HG03159 (cell line): ENCODE measurements around the gene GATA5.
"Not testable (repeated sequence)": the region's sequence is repeated elsewhere in the genome, so short reads cannot be mapped to it uniquely, and the experiment has no call there.

ENCODE experiments used
- ATAC-seq: cut with Tn5 transposase; IDR thresholded peaks from one replicate; pipeline ENCODE4 v1.9.1; 2021; ENCODE audit warnings: mild to moderate bottlenecking, moderate library complexity; ENCODE audit not compliant: unreplicated experiment

The GATA5 gene

DNA sequence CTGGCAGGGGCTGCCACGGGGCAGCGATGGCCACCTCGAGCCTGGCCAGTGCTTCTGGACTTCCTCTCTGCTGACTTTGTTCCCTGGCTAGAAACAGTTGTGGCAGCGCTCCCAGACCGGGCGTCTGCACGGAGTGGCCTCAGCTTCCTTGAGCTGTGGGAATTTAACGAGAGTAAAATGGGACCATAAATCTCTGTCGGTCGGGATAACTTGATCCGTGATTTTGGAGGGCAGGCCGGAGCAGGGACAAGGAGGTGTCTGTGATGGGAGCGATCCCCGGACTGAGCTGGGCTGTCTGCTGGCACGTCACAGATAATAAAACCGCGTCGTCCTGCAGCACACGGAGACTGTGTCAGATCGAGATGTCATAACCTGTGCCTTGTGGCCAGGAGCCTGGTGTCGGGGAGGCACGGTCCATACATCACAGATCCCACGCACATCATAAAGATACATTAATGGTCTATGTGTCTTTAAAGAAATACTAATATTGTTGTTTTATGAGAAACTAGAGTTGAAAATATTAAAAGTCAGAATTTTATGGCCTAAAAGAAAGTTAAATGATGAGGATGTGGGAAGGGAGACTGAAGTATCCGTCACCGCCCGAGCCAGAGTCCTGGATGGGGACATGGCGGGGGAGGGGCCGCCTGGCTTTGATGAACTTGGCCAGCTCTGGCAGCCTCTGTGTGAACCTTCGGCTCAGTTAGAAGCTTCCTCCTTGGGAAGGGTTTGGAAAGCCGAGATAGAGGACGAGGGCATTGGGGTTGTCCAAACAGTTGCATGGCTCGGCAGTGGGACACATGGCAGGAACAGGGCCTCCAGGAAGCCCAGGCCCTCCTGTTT, 41.9 kb downstream of the GATA5 start:
- no peak for ATAC-seq

GRCh38 chr20:62430866-62431447, 44.8 kb downstream of the GATA5 start:
- ATAC-seq = no peak

GRCh38 chr20:62430311-62430853, 45.4 kb downstream of the GATA5 start:
- ATAC-seq = no peak

- ATAC-seq = no peak
Observed at GRCh38 chr20:62429455-62430310, 46.1 kb downstream of the GATA5 start.

DNA sequence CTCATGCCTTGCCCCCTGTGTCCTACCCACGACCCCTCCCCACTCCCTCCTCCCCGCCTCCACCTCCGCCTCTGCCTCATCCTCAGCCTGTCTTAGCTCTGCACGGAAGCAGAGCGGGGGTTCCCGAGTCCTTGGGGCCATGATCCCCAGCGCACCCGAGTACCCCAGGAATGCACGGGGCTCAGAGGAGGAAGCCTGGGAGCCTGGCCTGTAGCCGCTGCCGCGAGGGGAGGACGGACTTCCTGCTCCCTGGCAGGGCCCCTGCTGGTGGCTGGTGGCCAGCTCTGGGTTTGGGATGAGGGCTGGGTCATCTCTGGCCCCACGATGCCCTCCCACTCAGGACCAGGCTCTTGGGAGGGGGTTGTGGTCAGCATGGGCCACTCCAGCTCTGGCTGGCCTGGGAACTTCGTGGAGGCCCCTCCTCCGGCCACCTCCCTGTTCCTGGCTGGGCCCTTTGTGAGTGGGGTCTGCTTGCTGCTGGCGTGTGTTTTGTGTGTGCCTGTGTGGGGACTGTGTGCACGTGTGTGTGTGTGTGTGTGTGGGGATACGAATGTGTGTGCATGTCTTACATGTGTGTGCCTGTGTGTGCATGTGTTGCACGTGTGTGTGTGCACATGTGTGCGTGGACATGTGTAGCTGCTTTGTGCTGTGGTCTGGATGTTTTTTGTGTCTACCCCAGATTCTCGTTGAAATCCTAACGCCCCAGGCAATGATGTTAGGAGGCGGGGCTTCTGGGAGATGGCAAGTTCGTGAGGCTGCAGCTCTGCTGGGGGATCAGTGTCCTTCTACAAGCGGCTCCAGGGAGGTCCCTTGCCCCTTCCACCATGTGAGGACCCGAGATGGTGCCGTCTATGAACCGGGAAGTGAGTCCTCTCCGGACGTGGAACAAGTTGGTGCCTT, 47.1 kb downstream of the GATA5 start:
- ATAC-seq = no peak

GRCh38 chr20:62428002-62428372, 47.8 kb downstream of the GATA5 start:
- ATAC-seq = no peak

GRCh38 chr20:62427172-62428001, 48.4 kb downstream of the GATA5 start, which contains the start of gene RBBP8NL:
TSS of gene RBBP8NL (minus strand) at chr20:62427539. CDS start at chr20:62419647, 7,892 bp downstream.
- no peak for ATAC-seq

GRCh38 chr20:62426699-62427131, 49.1 kb downstream of the GATA5 start:
- ATAC-seq = no peak

DNA sequence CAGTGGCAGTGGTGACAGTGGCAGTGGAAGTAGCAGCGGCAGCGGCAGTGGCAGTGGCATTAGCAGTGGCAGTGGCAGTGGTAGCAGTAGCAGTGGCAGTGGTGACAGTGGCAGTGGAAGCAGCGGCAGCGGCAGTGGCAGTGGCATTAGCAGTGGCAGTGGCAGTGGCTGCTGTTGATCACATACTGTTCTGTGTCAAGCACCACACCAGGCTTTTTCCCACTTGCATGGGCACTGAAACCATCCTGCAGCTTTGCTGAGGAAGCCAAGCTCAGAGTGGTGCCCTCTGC, 49.8 kb downstream of the GATA5 start:
- not testable (repeated sequence) for ATAC-seq

- no peak for ATAC-seq
Observed at GRCh38 chr20:62425281-62426058, 50.3 kb downstream of the GATA5 start.

DNA sequence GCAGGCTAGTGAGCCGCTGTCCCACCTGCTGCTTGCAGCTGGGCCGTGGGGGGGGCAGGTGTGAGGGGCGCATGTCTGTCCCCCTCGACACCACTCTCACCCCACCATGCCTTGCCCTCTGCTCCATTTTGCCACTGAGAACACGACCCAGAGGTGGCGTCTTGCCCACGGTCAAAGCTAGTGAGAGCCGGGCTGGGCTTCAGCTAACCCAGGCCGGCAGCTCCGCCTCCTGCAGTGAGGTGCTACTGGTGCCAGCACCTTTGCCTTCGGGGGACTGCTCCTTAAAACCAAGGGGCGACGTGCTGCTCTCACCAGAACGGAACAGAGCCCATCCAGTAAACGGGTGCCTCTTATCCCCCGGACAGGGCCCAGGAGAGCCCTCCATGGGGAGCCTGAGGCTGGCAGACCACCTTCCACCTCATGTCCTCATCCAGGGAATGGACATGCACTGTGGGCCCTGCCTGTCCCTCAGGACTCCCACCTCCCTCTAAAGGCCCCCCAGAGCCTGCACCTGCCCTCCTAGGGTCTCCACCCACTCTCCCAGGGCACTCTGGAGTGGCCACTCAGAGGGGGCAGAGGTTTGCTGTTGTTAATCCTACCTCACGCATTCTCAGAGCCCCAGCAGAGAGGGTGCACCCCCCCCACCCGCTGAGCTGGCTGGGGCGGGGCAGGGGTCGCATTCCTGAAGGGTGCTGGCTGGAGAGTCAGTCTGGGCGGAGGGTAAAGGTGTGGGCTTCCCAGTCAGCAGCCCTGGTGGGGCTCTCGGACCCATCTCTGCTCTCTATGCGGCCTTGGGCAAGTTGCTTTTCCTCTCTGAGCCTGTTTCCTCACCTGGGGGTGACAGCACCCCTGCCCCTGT, 51.3 kb downstream of the GATA5 start:
- no peak for ATAC-seq

DNA sequence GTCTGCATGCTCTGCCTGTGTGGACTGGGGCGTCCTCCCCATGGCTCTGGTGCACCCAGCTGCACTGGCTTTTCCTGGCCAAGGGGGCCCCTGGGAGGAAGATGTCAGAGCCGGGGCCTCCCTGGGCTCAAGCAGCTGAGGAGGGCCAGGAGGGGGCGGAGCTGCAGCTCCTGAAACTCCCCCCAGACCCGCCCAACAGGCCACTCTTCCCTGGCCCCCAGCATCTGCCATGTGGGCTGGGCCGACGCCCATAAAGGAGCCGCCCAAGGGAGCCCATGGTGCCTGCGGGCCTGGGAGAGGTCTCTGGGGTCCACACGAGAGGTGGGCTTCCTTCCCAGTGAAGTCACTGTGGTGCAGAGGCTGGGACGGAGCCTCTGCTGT, 52.5 kb downstream of the GATA5 start:
- ATAC-seq = no peak

DNA sequence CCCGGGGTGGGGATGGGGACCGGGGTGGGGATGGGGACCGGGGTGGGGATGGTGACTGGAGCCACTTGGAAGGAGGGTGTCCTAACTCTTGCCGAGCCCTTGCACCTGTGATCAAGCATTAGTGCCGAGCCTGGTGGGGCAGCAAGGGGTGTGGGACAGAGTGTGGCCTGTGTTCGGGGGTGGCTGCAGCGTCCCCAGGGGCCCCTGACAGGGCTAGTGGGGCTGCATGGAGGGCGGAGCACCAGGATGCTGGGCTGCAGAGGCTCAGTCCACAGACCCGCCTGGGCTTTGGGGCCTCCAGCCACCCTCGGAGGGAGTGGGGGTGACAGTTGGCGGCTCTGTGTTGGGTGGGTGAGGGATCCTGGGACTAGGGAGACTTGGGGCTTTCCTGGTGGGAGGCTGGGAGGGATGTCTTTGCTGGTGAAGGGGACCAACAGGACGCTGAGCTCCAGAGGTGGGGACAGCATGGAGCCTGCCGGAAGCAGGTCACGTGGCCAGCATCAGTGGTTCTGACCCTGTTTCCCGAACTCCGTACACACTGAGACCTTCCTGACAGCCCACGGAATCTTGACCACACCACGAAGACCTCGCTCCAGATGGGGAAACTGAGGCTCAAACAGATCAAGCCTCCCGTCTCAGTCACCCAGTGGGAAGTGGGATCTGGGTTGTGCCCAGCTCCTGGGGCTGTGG, 53.0 kb downstream of the GATA5 start:
- no peak for ATAC-seq

GRCh38 chr20:62421716-62421990, 54.1 kb downstream of the GATA5 start:
- no peak for ATAC-seq

DNA sequence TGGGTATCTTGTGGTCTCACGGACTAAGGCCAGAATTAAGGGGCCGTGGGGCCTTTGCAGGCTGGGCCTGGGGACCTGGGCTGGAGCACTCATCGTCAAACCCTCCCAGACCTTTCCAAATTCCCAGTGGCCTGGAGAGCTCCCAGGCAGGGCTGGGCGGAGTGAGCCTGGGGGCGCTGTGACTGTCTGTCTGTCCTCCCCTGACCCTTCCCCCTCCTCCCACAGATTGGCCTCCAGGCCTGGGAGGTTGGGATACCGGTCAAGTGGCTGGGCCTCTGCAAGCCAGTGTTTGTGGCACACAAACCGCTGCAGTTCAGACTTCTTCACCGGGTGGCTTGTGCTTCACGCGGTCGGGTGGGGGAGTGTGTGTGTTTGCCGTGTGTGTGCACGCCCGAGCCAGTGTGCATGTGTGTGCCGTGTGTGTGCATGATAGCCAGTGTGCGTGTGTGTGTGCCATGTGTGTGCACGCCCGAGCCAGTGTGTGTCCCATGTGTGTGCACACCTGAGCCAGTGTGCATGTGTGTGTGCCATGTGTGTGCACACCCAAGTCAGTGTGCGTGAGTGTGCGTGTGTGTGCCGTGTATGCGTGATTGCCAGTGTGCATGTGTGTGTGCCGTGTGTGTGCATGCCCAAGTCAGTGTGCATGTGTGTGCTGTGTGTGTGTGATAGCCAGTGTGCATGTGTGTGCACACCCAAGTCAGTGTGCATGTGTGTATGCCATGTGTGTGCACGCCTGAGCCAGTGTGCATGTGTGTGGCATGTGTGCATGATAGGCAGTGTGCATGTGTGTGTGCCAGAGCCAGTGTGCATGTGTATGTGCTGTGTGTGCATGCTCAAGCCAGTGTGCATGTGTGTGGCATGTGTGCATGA, 54.7 kb downstream of the GATA5 start:
- ATAC-seq = no peak

GRCh38 chr20:62419759-62420158, 56.0 kb downstream of the GATA5 start:
- no peak for ATAC-seq
